B cell (primary cell): ENCODE data around the gene TAS2R16. TPM values are rescaled to one million over a fixed set of nuclear protein-coding genes. Genes with fewer than 3 reads are reported as not detected.

ENCODE experiments used
- ATAC-seq: fragments of 200-7000 bp; cut with Tn5 transposase; one replicate; pipeline ENCODE4 v1.10.0; 2021; ENCODE audit warnings: low read depth, mild to moderate bottlenecking, moderate number of reproducible peaks, moderate library complexity
- CTCF ChIA-PET: fragments of 350-600 bp; sonication (Branson Sonifier 250); formaldehyde crosslinking; loops from one replicate; lab custom pipeline; 2021; ENCODE audit warnings: antibody characterized with exemption, inconsistent platforms; lab: Charles Lee
- POLR2A ChIA-PET: fragments of 350-600 bp; sonication (Branson Sonifier 250); formaldehyde crosslinking; loops from one replicate; lab custom pipeline; 2021; ENCODE audit warnings: antibody characterized with exemption; lab: Charles Lee
- DNase-seq: peaks from one replicate; pipeline ENCODE4 v3.0.0; 2013
- H2AFZ ChIP-seq: 2 replicates; pipeline ENCODE4 v1.6.1; 2012; ENCODE audit warnings: mild to moderate bottlenecking, low read depth, low read length; ENCODE audit not compliant: insufficient read depth, poor library complexity, severe bottlenecking
- H3K27ac ChIP-seq, 2 donors: 1 replicate in 1 of 2; 2 replicates in 1 of 2; pipeline ENCODE4 v1.5.1; 2012 to 2013; ENCODE audit warnings: low read length in 2 of 2, mild to moderate bottlenecking in 2 of 2, moderate library complexity in 1 of 2
- H3K27me3 ChIP-seq, 4 experiments: fragments of 200-600 bp in 1 of 4; sonication (generic) in 1 of 4; replicated peaks in 1 of 4; 1 replicate in 2 of 4; 2 replicates in 2 of 4; pipeline versions ENCODE4 v1.6.1 to v1.7.0; 2013 to 2016; ENCODE audit warnings: low read length in 3 of 4, mild to moderate bottlenecking in 2 of 4, mixed read lengths in 1 of 4, moderate library complexity in 1 of 4; ENCODE audit not compliant: insufficient read depth in 4 of 4, control insufficient read depth in 3 of 4; ENCODE audit errors: control extremely low read depth in 1 of 4
- H3K36me3 ChIP-seq, 2 experiments: replicated peaks in 1 of 2; 1 replicate in 1 of 2; 2 replicates in 1 of 2; pipeline versions ENCODE4 v1.6.1 to v1.7.1; 2013; ENCODE audit warnings: low read length in 1 of 2; ENCODE audit not compliant: insufficient read depth in 2 of 2, control insufficient read depth in 1 of 2; ENCODE audit errors: control extremely low read depth in 1 of 2, extremely low read depth in 1 of 2
- H3K4me1 ChIP-seq, 2 donors: fragments of 200-600 bp in 1 of 2; sonication (generic) in 1 of 2; 1 replicate in 1 of 2; 2 replicates in 1 of 2; pipeline versions ENCODE4 v1.5.1 to v1.6.1; 2013 to 2017; ENCODE audit warnings: low read length in 2 of 2; ENCODE audit not compliant: control insufficient read depth in 2 of 2, insufficient read depth in 2 of 2
- H3K4me2 ChIP-seq: replicated peaks from 2 replicates; pipeline ENCODE3; 2012; ENCODE audit warnings: mild to moderate bottlenecking, low read depth, low read length; ENCODE audit not compliant: poor library complexity, severe bottlenecking
- H3K4me3 ChIP-seq, 5 experiments: fragments of 200-600 bp in 1 of 5; sonication (generic) in 1 of 5; 1 replicate in 3 of 5; 2 replicates in 2 of 5; pipeline versions ENCODE4 v1.5.1 to v1.7.0; 2011 to 2016; ENCODE audit warnings: low read length in 4 of 5, mild to moderate bottlenecking in 4 of 5, low read depth in 2 of 5, control low read depth in 1 of 5, moderate library complexity in 1 of 5; ENCODE audit not compliant: insufficient read depth in 1 of 5; ENCODE audit errors: control extremely low read depth in 1 of 5, extremely low read depth in 1 of 5
- H3K79me2 ChIP-seq: fragments of 200-600 bp; sonication (generic); one replicate; pipeline ENCODE4 v1.6.0; 2016; ENCODE audit warnings: low read length; ENCODE audit not compliant: control insufficient read depth, insufficient read depth
- H3K9ac ChIP-seq: fragments of 200-600 bp; sonication (generic); 2 replicates; pipeline ENCODE4 v1.6.1; 2017; ENCODE audit warnings: mild to moderate bottlenecking, low read length, moderate library complexity
- H3K9me3 ChIP-seq, 3 donors: one replicate each; pipeline versions ENCODE4 v1.6.1 to v1.7.1; 2013; ENCODE audit warnings: low read length in 2 of 3; ENCODE audit not compliant: control insufficient read depth in 2 of 3, insufficient read depth in 1 of 3; ENCODE audit errors: control extremely low read depth in 1 of 3
- H4K20me1 ChIP-seq: 2 replicates; pipeline ENCODE4 v1.6.0; 2012; ENCODE audit warnings: mild to moderate bottlenecking, low read length; ENCODE audit not compliant: insufficient read depth, control insufficient read depth, poor library complexity, severe bottlenecking
- H3K27ac Mint-ChIP-seq: one replicate; pipeline ENCODE4 v1.8.0; 2021; ENCODE audit warnings: mixed read lengths
- H3K27me3 Mint-ChIP-seq: one replicate; pipeline ENCODE4 v1.8.0; 2021; ENCODE audit warnings: mixed read lengths
- H3K4me1 Mint-ChIP-seq: one replicate; pipeline ENCODE4 v1.8.0; 2021; ENCODE audit warnings: mixed read lengths
- H3K4me3 Mint-ChIP-seq: one replicate; pipeline ENCODE4 v1.8.0; 2021; ENCODE audit warnings: mixed read lengths
- H3K9me3 Mint-ChIP-seq: one replicate; pipeline ENCODE4 v1.8.0; 2022; ENCODE audit warnings: mixed read lengths; ENCODE audit not compliant: insufficient read depth
- EZH2 ChIP-seq: IDR thresholded peaks from 2 replicates; pipeline ENCODE4 v1.6.1; 2012; ENCODE audit warnings: borderline replicate concordance, low read depth, mild to moderate bottlenecking, moderate library complexity, low read length; ENCODE audit not compliant: insufficient read depth, poor library complexity, severe bottlenecking
- WGBS: methylation state at CpG from one replicate; pipeline ENCODE4 v1.1.5; 2013; ENCODE audit warnings: missing lambda C conversion rate; ENCODE audit not compliant: insufficient coverage; 5-methylcytosine and 5-hydroxymethylcytosine counted together
- intact Hi-C: fragments of 100-400 bp; cut with micrococcal nuclease; formaldehyde crosslinking; loops from one replicate; pipeline ENCODE4 v1.10.0; 2022
- polyA plus RNA-seq: library from polyadenylated mRNA; depleted of rRNA; stranded (reverse); fragments of >200 nt; gene quantifications from 2 replicates; pipeline ENCODE4 v1.2.3, GENCODE V29; 2012
- total RNA-seq, 2 donors: library from RNA; stranded (reverse); fragments of 120-200 nt in 1 of 2; gene quantifications; 1 replicate in 1 of 2; 2 replicates in 1 of 2; pipeline versions ENCODE4 v1.2.3 to v1.2.4, GENCODE V29; 2013 to 2022
- TF ChIP-seq, protein P1 (sequence below): fragments of 200-600 bp; IDR thresholded peaks from one replicate; pipeline ENCODE4 v1.8.0; 2022; ENCODE audit warnings: antibody characterized with exemption, mild to moderate bottlenecking

Gene TAS2R16
- total and polyA plus RNA-seq, 2 donors (not counting 1 experiment from before 2014, with no cell fraction given), result not detected

DNA sequence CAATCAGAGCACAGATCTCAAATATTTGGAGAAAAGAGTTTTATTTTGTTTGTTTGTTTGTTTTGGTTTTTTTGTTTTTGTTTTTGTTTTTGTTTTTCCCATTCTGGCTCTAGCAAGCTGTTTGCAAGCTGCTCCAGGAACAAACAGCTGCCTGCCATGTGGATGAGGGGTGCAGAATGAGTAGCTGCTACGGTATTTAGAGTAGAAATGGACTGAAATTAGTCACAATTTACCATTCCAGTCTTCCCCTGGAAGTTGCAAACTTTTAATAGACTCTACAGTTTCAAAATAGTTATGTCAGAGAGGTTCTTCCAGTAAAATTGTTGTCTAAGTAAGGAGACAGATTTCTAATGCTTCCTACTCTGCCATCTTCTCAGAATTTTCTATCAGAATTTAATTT lies 27.1 kb upstream of the TAS2R16 start:
- Histone ChIP-seq H3K4me3 (no peak overlapping the region), H4K20me1 (no peaks in the 10 kb centered on the region), H3K27ac (no peak overlapping the region), H3K4me2 (no peak overlapping the region), H3K79me2 (no peaks in the 10 kb centered on the region), H3K4me1 (no peaks in the 10 kb centered on the region), H3K27me3 (no peaks in the 10 kb centered on the region), H3K9ac (no peak overlapping the region), H2AFZ (no peak overlapping the region), H3K9me3 (no peaks in the 10 kb centered on the region), H3K36me3 (no peaks in the 10 kb centered on the region)
- no CpG with 5 or more reads among the region's 1 CpG for WGBS
- no peak overlapping the region for H3K27ac Mint-ChIP-seq
- no peak for ATAC-seq
- ChIA-PET POLR2A (no interaction called here), CTCF (no interaction called here)
- H3K4me3 Mint-ChIP-seq, result no peak overlapping the region
- intact Hi-C loops, result no loop called here
- no peaks in the 10 kb centered on the region for H3K4me1 Mint-ChIP-seq
- TF ChIP-seq, protein P1, sequence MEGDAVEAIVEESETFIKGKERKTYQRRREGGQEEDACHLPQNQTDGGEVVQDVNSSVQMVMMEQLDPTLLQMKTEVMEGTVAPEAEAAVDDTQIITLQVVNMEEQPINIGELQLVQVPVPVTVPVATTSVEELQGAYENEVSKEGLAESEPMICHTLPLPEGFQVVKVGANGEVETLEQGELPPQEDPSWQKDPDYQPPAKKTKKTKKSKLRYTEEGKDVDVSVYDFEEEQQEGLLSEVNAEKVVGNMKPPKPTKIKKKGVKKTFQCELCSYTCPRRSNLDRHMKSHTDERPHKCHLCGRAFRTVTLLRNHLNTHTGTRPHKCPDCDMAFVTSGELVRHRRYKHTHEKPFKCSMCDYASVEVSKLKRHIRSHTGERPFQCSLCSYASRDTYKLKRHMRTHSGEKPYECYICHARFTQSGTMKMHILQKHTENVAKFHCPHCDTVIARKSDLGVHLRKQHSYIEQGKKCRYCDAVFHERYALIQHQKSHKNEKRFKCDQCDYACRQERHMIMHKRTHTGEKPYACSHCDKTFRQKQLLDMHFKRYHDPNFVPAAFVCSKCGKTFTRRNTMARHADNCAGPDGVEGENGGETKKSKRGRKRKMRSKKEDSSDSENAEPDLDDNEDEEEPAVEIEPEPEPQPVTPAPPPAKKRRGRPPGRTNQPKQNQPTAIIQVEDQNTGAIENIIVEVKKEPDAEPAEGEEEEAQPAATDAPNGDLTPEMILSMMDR, result no peak
- no peak for TF ChIP-seq EZH2
- no peaks in the 10 kb centered on the region for H3K9me3 Mint-ChIP-seq
- no peaks in the 10 kb centered on the region for H3K27me3 Mint-ChIP-seq
- no peak for DNase-seq

- POLR2A ChIA-PET, result no interaction called here
- Histone ChIP-seq H3K4me1 (no peaks in the 10 kb centered on the region), H3K9ac (no peak overlapping the region), H4K20me1 (no peaks in the 10 kb centered on the region), H3K79me2 (no peaks in the 10 kb centered on the region), H3K27me3 (no peaks in the 10 kb centered on the region), H3K4me3 (no peak overlapping the region), H2AFZ (no peak overlapping the region), H3K4me2 (no peak overlapping the region), H3K27ac (no peak overlapping the region), H3K9me3 (no peaks in the 10 kb centered on the region), H3K36me3 (no peaks in the 10 kb centered on the region)
- Mint-ChIP-seq H3K4me3 (no peak overlapping the region), H3K9me3 (peaks cover 5% of the 10 kb centered on the region), H3K27ac (no peak overlapping the region), H3K4me1 (no peaks in the 10 kb centered on the region), H3K27me3 (no peaks in the 10 kb centered on the region)
- intact Hi-C loops, result no loop called here
- ATAC-seq (no peak), DNase-seq (no peak)
- CTCF ChIA-PET, result no interaction called here
- TF ChIP-seq, protein P1, result no peak
- TF ChIP-seq EZH2, result no peak
These were observed 16.9 kb upstream of the TAS2R16 start for GRCh38 chr7:123012435-123012834.
